HEK293 (cell line): ENCODE measurements around the gene SORBS2.
"Not testable (repeated sequence)": the region's sequence is repeated elsewhere in the genome, so short reads cannot be mapped to it uniquely, and the experiment has no call there.

Experiments used
- CTCF ChIA-PET: fragments of 350-600 bp; formaldehyde crosslinking; extraction: SDS; loops from one replicate; lab custom pipeline; 2021; ENCODE audit warnings: antibody characterized with exemption; lab: Yijun Ruan, JAX
- POLR2A ChIA-PET: fragments of 300-600 bp; formaldehyde crosslinking; extraction: SDS; loops from one replicate; lab custom pipeline; 2020; ENCODE audit warnings: antibody characterized with exemption, inconsistent platforms; lab: Yijun Ruan, JAX
- H3K27ac ChIP-seq: fragments of 200-500 bp; sonication (Bioruptor generic); 2 replicates; pipeline ENCODE4 v1.5.1; 2014; ENCODE audit warnings: low read depth, low read length, control low read depth, inconsistent platforms; ENCODE audit errors: extremely low read depth
- H3K36me3 ChIP-seq, 2 experiments: fragments of 200-500 bp in 1 of 2; sonication (Bioruptor generic) in 1 of 2; 1 replicate in 1 of 2; 2 replicates in 1 of 2; pipeline ENCODE4 v1.5.1; 2014 to 2017; ENCODE audit warnings: inconsistent platforms in 2 of 2, low read length in 2 of 2; ENCODE audit not compliant: control insufficient read depth in 2 of 2, insufficient read depth in 1 of 2
- H3K4me1 ChIP-seq: fragments of 200-500 bp; sonication (Bioruptor generic); 2 replicates; pipeline ENCODE4 v1.5.1; 2014; ENCODE audit warnings: mild to moderate bottlenecking, low read length, inconsistent platforms; ENCODE audit not compliant: control insufficient read depth, insufficient read depth
- H3K4me3 ChIP-seq: 2 replicates; pipeline ENCODE4 v1.5.1; 2011; ENCODE audit warnings: low read depth, mild to moderate bottlenecking, control low read depth, low read length, moderate library complexity
- H3K9me3 ChIP-seq: fragments of 200-500 bp; sonication (Bioruptor generic); 2 replicates; pipeline ENCODE4 v1.5.1; 2014; ENCODE audit warnings: low read depth, low read length, inconsistent platforms; ENCODE audit not compliant: control insufficient read depth, insufficient read depth
- GLIS1 ChIP-seq: fragments of 450-650 bp; formaldehyde crosslinking; IDR thresholded peaks from 2 replicates; pipeline ENCODE4 v1.5.1; 2016; ENCODE audit warnings: missing biosample characterization, missing genetic modification characterization
- HOXA7 ChIP-seq: sonication (generic); formaldehyde crosslinking; IDR thresholded peaks from 2 replicates; pipeline ENCODE4 v1.8.1; 2022; ENCODE audit warnings: missing genetic modification reagents, borderline replicate concordance
- ZBTB48 ChIP-seq: fragments of 450-650 bp; formaldehyde crosslinking; IDR thresholded peaks from 2 replicates; pipeline ENCODE4 v1.5.1; 2016; ENCODE audit warnings: missing biosample characterization, missing genetic modification characterization
- ZNF184 ChIP-seq: fragments of 450-650 bp; IDR thresholded peaks from 2 replicates; pipeline ENCODE4 v1.5.1; 2018; ENCODE audit warnings: missing biosample characterization, mild to moderate bottlenecking, missing genetic modification characterization
- TF ChIP-seq, protein P1 (sequence below): fragments of 450-650 bp; formaldehyde crosslinking; IDR thresholded peaks from 2 replicates; pipeline ENCODE4 v1.5.1; 2016; ENCODE audit warnings: missing biosample characterization, missing genetic modification characterization
- TF ChIP-seq, protein P2 (sequence below): fragments of 450-650 bp; formaldehyde crosslinking; IDR thresholded peaks from 2 replicates; pipeline ENCODE4 v1.5.1; 2017; ENCODE audit warnings: missing biosample characterization, missing genetic modification characterization
- TF ChIP-seq, protein P3 (sequence below): fragments of 450-650 bp; formaldehyde crosslinking; IDR thresholded peaks from 2 replicates; pipeline ENCODE4 v1.5.0; 2017; ENCODE audit warnings: missing biosample characterization, missing genetic modification characterization, borderline replicate concordance
- TF ChIP-seq, protein P4 (sequence below): fragments of 450-650 bp; formaldehyde crosslinking; IDR thresholded peaks from 2 replicates; pipeline ENCODE4 v1.5.1; 2016; ENCODE audit warnings: missing biosample characterization, missing genetic modification characterization
- TF ChIP-seq, protein P5 (sequence below): fragments of 450-650 bp; formaldehyde crosslinking; IDR thresholded peaks from 2 replicates; pipeline ENCODE4 v1.5.1; 2017; ENCODE audit warnings: missing biosample characterization, missing genetic modification characterization

The SORBS2 gene

DNA sequence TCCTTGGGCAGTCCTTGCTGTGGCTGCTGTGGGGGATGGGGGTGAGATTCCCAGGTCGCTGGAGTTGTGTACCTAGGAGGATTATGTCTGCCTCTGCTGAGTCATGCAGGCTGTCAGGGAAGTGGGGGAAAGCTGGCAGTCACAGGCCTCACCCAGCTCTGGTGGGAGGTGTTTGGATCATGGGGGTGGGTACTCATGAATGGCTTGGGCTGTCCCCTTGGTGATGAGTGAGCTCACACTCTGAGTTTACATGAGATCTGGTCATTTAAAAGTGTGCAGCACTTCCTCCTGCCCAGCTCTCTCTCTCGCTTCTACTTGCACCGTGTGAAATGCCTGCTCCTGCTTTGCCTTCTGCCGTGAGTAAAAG lies 252.1 kb downstream of the SORBS2 start (continued):
- TF ChIP-seq, protein P1, sequence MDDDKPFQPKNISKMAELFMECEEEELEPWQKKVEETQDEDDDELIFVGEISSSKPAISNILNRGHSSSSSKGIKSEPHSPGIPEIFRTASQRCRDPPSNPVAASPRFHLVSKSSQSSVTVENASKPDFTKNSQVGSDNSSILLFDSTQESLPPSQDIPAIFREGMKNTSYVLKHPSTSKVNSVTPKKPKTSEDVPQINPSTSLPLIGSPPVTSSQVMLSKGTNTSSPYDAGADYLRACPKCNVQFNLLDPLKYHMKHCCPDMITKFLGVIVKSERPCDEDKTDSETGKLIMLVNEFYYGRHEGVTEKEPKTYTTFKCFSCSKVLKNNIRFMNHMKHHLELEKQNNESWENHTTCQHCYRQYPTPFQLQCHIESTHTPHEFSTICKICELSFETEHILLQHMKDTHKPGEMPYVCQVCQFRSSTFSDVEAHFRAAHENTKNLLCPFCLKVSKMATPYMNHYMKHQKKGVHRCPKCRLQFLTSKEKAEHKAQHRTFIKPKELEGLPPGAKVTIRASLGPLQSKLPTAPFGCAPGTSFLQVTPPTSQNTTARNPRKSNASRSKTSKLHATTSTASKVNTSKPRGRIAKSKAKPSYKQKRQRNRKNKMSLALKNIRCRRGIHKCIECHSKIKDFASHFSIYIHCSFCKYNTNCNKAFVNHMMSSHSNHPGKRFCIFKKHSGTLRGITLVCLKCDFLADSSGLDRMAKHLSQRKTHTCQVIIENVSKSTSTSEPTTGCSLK (tag by site-specific recombination): no peak
- TF ChIP-seq, protein P2, sequence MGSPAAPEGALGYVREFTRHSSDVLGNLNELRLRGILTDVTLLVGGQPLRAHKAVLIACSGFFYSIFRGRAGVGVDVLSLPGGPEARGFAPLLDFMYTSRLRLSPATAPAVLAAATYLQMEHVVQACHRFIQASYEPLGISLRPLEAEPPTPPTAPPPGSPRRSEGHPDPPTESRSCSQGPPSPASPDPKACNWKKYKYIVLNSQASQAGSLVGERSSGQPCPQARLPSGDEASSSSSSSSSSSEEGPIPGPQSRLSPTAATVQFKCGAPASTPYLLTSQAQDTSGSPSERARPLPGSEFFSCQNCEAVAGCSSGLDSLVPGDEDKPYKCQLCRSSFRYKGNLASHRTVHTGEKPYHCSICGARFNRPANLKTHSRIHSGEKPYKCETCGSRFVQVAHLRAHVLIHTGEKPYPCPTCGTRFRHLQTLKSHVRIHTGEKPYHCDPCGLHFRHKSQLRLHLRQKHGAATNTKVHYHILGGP: no peak
- TF ChIP-seq ZNF184: no peak
- TF ChIP-seq, protein P3, sequence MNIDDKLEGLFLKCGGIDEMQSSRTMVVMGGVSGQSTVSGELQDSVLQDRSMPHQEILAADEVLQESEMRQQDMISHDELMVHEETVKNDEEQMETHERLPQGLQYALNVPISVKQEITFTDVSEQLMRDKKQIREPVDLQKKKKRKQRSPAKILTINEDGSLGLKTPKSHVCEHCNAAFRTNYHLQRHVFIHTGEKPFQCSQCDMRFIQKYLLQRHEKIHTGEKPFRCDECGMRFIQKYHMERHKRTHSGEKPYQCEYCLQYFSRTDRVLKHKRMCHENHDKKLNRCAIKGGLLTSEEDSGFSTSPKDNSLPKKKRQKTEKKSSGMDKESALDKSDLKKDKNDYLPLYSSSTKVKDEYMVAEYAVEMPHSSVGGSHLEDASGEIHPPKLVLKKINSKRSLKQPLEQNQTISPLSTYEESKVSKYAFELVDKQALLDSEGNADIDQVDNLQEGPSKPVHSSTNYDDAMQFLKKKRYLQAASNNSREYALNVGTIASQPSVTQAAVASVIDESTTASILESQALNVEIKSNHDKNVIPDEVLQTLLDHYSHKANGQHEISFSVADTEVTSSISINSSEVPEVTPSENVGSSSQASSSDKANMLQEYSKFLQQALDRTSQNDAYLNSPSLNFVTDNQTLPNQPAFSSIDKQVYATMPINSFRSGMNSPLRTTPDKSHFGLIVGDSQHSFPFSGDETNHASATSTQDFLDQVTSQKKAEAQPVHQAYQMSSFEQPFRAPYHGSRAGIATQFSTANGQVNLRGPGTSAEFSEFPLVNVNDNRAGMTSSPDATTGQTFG (tag by site-specific recombination): no peak
- TF ChIP-seq, protein P4, sequence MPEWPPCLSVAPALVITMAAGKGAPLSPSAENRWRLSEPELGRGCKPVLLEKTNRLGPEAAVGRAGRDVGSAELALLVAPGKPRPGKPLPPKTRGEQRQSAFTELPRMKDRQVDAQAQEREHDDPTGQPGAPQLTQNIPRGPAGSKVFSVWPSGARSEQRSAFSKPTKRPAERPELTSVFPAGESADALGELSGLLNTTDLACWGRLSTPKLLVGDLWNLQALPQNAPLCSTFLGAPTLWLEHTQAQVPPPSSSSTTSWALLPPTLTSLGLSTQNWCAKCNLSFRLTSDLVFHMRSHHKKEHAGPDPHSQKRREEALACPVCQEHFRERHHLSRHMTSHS: no peak
- TF ChIP-seq, protein P5, sequence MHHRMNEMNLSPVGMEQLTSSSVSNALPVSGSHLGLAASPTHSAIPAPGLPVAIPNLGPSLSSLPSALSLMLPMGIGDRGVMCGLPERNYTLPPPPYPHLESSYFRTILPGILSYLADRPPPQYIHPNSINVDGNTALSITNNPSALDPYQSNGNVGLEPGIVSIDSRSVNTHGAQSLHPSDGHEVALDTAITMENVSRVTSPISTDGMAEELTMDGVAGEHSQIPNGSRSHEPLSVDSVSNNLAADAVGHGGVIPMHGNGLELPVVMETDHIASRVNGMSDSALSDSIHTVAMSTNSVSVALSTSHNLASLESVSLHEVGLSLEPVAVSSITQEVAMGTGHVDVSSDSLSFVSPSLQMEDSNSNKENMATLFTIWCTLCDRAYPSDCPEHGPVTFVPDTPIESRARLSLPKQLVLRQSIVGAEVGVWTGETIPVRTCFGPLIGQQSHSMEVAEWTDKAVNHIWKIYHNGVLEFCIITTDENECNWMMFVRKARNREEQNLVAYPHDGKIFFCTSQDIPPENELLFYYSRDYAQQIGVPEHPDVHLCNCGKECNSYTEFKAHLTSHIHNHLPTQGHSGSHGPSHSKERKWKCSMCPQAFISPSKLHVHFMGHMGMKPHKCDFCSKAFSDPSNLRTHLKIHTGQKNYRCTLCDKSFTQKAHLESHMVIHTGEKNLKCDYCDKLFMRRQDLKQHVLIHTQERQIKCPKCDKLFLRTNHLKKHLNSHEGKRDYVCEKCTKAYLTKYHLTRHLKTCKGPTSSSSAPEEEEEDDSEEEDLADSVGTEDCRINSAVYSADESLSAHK (tag by site-specific recombination): no peak

DNA sequence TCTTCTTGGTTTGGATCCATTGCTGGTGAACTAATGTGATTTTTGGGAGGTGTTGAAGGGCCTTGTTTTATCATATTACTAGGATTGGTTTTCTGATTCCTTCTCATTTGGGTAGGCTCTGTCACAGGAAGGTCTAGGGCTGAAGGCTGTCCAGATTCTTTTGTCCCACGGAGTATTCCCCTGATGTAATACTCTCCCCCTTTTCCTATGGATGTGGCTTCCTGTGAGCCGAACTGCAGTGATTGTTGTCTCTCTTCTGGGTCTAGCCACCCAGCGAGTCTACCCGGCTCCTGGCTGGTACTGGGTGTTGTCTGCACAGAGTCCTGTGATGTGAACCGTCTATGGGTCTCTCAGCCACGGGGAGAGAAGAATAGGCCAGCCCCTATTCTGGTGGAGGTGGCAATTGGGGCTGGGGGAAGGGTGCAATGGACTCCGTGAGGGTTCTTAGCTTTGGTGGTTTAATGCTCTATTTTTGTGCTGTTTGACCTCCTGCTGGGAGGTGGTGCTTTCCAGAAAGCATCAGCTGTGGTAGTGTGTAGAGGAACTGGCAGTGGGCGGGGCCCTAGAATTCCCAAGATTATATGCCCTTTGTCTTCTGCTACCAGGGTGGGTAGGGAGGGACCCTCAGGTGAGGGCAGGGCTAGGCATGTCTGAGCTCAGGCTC lies 252.6 kb downstream of the SORBS2 start:
- not testable (repeated sequence) for H3K9me3 ChIP-seq, H3K36me3 ChIP-seq, H3K27ac ChIP-seq, H3K4me1 ChIP-seq, H3K4me3 ChIP-seq
- POLR2A ChIA-PET: interaction anchor here (0.7 to 1.3 kb wide), 2 partner anchors 24 kb away, joined by 7 read pairs; partner anchors contain the start of gene PDLIM3
- CTCF ChIA-PET: interaction anchor here (0.9 to 1.6 kb wide), 2 partner anchors 28 to 39 kb away, joined by 4 to 7 read pairs; no protein-coding TSS in a partner anchor

DNA sequence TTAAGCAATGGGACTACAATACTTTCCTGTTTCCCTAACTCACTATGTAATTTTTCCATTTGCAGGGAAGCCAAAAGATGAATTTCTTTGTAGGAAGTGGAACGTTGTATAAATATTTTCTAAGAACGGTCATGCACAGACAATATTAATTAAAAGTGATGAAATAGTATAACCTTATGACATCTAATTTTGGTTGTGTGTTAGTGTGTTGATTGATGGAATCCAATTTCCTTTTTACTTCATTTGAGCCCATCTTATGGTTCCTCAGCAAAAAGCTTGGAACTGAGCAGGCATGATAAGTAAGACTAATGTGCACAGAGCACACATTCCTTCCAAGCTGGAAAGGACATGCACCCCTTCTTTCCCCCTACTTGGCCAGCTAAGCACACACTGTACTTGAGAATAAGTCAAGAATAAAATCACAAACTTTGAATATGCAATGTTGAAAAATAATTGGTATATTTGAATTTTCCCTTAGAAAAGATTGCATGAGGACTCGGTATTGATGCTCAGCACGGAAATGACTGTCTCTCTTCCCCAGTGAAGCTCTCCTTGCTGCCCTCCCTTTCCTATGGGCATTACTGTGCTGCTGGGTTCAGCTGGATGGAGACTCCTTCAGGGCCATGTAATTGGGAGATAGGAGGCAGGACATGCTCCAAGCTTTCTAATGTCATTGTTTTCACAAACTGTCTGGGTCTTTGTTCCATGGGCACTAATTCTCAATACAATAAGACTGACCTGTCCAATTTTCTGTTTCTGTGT lies 257.4 kb downstream of the SORBS2 start:
- H3K4me3 ChIP-seq: no peak overlapping the region
- CTCF ChIA-PET: no interaction called here
- no peak overlapping the region for H3K27ac ChIP-seq
- POLR2A ChIA-PET: no interaction called here
- H3K4me1 ChIP-seq: no peaks in the 10 kb centered on the region
- no peaks in the 10 kb centered on the region for H3K36me3 ChIP-seq
- TF ChIP-seq, protein P5 (tag by site-specific recombination): no peak
- no peak for TF ChIP-seq HOXA7 (CRISPR knock-in tag)
- no peak for TF ChIP-seq ZBTB48 (tag by site-specific recombination)
- no peak for TF ChIP-seq GLIS1 (tag by site-specific recombination)
- H3K9me3 ChIP-seq: no peaks in the 10 kb centered on the region
